Epithelial cell of esophagus (primary cell): ENCODE measurements around the gene ARMH4.

Experiments used
- DNase-seq: peaks from one replicate; pipeline ENCODE4 v3.0.0; 2010; ENCODE audit warnings: low read depth
- H3K4me3 ChIP-seq: 2 replicates; pipeline ENCODE4 v1.5.1; 2011; ENCODE audit warnings: mild to moderate bottlenecking, low read length, control low read depth
- CTCF ChIP-seq: IDR thresholded peaks from 2 replicates; pipeline ENCODE4 v1.5.1; 2011; ENCODE audit warnings: low read depth, mild to moderate bottlenecking, low read length, control low read depth, inconsistent platforms; ENCODE audit not compliant: insufficient read depth; ENCODE audit errors: missing control alignments

ARMH4 gene

GRCh38 chr14:58026967-58027366 is 125.0 kb downstream of the ARMH4 start:
- no peak overlapping the region for H3K4me3 ChIP-seq
- peak; percentile 35 for DNase-seq
- TF ChIP-seq CTCF = no peak

- TF ChIP-seq CTCF = no peak
- no peak for DNase-seq
- no peak overlapping the region for H3K4me3 ChIP-seq
These were observed 125.8 kb downstream of the ARMH4 start for GRCh38 chr14:58026219-58026618.

- no peak overlapping the region for H3K4me3 ChIP-seq
- DNase-seq = no peak
- TF ChIP-seq CTCF = no peak
These were observed 137.2 kb downstream of the ARMH4 start for GRCh38 chr14:58014778-58015177.

- no peak overlapping the region for H3K4me3 ChIP-seq
- no peak for TF ChIP-seq CTCF
- DNase-seq = no peak
These were observed 149.4 kb downstream of the ARMH4 start for GRCh38 chr14:58002618-58003017.

DNA sequence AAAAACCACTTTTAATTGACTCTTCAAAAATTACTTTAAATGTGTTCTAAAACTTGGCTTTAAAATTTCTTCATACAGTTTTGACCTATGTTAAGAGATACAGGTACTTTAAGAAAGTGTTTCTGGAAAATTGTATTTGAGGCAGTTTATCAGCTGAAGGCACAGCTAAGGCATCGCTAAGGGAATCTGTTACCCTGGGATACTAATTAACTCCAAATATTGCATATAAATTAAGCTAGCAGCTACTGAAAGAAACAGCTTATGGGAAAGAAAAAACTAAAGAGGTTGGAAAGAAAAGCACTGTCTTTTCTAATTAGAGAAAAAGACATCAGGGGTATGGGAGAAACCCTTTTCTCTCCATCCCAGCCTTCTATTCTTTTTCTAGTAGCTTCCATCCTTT is 152.0 kb downstream of the ARMH4 start:
- no peak overlapping the region for H3K4me3 ChIP-seq
- TF ChIP-seq CTCF = no peak
- no peak for DNase-seq

DNA sequence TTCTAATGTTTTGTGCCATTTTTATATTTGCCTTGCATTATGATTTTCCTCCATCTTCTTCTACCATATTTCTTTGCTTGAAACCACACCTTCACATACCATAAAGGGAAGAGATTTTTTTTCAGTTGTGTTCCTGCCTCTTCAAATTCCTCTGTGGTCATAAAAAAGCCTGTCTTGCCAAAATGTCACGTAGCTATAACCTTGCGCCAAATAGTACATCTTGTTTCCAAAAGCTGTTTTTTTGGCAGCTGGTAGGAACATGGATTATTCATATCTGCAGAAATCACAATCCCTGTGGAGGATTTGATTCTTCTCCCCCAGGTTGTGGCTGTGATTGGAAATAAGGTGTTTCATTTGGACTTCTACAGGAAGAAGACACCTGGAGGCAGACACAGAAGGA is 152.5 kb downstream of the ARMH4 start:
- TF ChIP-seq CTCF = no peak
- DNase-seq = no peak
- no peak overlapping the region for H3K4me3 ChIP-seq

- DNase-seq = no peak
- TF ChIP-seq CTCF = no peak
- no peak overlapping the region for H3K4me3 ChIP-seq
These were observed 153.2 kb downstream of the ARMH4 start for GRCh38 chr14:57998766-57999165.
